ENCODE results near the gene NTN3.

NTN3 gene

DNA sequence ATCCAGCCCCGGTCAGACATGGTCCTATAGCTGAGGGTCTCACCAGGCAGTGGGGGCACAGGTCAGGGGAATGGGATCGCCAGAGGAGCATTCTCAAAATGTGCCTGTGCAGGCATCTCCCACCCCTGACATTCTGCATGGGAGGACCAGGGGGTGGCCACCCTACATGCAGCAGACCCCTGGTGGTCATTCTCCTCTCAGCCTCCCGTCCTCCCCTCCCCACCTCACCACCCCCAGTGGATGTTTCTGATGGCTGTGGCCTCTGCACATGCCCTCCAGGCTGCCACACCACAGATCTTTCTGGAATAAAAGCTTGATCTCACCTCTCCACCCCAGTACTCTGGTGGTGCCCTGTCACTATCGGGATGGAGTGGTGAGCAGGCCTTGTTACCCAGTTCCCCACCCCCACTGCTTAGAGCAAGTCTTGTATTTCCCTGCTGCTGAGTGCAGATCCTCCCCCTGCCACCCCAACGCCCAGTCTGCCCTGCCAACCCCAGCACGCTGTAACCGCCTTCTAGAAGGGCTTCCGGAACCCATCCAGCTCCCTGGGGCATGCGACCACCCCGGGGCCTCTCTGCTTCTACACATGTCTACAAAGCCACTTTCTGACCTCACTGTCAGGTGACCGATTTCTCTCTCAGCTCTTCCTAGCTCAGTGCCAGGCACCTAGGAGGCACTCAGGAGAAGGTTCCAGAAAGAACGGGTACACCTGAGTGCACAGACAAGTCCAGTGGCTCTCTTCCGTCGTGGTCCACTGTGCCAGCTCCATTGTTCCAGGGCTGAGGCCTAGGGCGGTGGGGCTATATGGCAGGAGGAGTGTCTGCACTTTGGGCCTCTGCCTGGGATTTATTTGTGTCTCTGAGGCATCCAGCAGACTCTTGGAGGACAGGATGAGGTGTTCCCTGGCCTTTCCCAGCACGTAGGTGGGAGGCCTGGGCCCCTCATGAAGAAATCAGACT is 13.1 kb downstream of the NTN3 start:
- DNase-seq (ENCODE audit: low spot score) = no peak

DNA sequence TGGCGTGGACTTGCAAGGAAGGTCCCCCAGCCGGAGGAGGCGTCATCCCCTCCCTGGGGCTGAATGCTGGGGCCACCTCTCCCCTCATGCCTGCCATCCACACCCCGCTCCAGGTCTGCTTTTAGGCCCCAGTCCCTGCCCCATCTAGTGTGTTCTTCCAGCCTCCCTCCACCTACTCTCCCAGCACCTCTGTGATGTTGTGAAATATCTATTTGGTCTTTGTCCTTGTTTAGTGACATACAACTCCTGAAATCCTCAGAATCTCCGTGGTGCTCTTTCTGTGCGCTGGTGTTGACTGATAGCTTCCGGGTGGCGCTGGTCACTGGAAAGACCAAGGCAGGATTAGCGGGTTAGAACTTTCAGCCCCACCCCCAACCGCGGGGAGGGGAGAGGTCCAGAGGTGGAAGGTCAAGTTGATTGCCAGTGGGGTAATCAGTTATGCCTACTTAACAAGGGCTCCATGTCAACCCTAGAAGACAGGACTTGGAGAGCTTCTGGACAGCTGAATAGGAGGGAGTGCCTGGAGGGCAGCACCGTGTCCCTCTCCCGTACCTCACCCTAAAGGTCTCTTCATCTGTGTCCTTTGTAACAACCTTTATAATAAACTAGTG is 13.9 kb downstream of the NTN3 start:
- no peak for DNase-seq (ENCODE audit: low spot score)
- TF ChIP-seq, protein P1, sequence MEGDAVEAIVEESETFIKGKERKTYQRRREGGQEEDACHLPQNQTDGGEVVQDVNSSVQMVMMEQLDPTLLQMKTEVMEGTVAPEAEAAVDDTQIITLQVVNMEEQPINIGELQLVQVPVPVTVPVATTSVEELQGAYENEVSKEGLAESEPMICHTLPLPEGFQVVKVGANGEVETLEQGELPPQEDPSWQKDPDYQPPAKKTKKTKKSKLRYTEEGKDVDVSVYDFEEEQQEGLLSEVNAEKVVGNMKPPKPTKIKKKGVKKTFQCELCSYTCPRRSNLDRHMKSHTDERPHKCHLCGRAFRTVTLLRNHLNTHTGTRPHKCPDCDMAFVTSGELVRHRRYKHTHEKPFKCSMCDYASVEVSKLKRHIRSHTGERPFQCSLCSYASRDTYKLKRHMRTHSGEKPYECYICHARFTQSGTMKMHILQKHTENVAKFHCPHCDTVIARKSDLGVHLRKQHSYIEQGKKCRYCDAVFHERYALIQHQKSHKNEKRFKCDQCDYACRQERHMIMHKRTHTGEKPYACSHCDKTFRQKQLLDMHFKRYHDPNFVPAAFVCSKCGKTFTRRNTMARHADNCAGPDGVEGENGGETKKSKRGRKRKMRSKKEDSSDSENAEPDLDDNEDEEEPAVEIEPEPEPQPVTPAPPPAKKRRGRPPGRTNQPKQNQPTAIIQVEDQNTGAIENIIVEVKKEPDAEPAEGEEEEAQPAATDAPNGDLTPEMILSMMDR (IDR thresholded peaks at IDR 0.05; ENCODE audit: extremely low read depth, missing control alignments) = no peak

More for the DNA sequence above, 13.1 kb downstream of the NTN3 start:
- TF ChIP-seq, protein P1 (IDR thresholded peaks at IDR 0.05; ENCODE audit: extremely low read depth, missing control alignments) = no peak

DNA sequence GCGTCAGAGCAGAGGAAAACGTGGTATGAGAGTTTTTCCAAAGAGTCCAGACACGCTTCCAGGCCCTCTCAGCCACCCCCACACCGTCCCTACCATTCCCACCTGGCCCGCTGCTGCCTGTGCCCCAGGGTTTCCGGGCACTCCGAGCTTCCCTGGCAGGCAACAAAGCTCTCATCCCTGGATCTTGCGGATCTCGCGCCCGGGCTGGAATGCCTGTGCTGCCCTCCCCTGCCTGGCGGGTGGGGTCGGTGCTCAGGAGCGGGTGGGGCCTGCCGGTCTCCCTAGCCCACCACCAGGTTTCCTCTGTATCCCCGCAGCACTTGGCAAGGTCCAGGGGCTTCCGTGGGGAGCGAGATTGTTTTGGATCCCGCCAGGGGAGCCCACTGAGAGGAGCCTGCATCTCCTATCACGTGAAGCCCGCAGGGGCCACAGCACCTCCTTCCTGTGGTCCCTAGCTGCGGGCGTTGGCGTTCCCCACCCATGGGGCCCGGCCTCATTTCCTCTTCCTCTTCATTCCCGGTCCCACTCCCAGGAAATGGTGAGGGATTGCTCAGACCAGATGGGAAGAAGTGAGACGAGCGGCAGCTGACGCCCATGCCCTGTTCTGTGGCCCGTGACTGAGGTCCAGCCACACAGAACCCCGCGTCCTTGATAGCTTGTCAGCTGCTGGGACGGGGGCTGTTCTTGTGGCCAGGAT is 14.9 kb downstream of the NTN3 start:
- no peak for DNase-seq (ENCODE audit: low spot score)
- TF ChIP-seq, protein P1 (IDR thresholded peaks at IDR 0.05; ENCODE audit: extremely low read depth, missing control alignments) = no peak

DNA sequence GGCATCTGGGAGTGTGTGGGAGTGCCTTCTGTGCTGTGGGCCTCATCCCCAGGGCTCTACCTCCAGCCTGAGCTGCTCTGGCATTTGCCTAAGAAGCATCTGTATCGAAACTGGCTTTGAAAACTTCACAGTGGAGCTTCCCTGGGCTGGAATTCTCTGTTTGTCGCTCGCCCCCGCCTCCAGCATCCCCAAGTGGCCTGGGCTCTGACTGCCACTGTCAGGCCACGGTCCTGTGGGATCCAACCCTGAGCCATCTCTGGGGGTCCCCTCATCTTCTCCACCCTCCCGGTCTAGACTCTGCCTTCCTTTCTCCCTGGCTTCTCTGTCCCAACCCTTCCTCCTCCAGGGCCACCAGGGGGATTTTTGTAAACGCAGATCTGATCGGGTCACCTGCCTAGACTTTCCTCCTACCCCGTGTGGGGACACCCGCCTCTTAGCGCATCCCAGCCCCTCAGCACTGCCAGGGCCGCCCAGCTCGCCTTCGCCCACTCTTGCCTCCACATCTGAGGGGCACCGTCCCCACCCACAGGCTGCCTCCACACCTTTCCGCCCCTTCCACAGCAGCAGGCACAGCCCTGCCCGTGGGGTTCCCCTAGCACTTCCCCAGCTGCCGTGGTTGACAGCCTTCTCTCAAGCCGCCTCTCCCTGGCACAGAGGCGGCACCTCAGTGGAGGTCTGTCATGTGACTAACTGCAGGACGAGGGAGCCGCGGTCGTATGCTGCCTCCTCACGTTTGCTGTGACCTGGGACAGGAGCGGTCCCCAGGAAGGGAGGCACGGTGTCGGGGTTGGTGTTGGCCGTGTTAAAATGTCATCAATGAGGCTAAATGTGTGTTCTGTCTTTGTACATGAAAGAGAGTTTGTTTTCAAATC is 15.8 kb downstream of the NTN3 start:
- TF ChIP-seq, protein P1 (IDR thresholded peaks at IDR 0.05; ENCODE audit: extremely low read depth, missing control alignments) = peak; percentile 40
- DNase-seq (ENCODE audit: low spot score) = peak; percentile 85

DNA sequence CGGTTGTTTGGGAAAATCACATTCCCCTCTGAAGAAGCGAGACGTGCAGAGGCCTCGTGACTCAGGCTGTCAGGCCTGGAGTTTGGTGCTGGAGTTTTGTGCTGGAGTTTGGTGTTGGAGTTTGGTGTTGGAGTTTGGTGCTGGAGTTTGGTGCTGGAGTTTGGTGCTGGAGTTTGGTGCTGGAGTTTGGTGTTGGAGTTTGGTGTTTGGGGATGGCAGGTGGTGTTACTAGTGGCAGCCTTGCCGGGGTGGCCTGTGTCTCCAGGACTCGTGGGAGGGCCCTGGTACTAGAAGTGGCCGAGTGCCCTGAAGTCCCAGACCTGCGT is 16.4 kb downstream of the NTN3 start:
- TF ChIP-seq, protein P1 (IDR thresholded peaks at IDR 0.05; ENCODE audit: extremely low read depth, missing control alignments) = no peak
- no peak for DNase-seq (ENCODE audit: low spot score)

DNA sequence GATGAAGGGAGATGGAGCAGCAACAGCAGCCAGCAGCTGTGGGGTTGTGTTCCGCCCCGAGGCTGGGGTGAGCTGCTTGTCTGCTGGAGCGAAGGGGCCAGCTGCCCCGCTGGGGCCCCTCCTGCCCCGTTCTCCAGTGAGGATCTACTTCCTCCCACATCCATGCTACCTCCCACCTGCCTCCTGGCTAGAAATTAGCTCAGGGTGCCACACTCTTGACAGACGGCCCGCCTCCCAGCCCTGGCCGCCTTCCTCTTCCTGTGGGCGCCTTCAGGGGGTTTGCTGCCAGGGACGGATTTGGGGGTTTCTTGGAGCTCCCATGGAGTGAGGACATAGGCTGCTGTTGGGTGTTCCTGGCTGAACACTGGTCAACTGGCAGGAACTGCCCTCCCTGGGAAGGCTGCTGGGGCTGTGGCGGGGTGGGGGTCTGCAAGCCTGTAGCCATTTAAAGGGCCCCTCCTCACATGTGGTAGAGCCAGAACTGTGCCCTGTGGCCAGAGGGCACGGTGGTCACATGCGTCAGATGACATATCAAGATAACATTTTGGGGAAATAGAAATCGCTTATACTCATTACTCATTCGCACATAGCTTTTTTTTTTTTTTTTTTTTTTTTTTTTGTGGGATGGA is 16.9 kb downstream of the NTN3 start:
- no peak for DNase-seq (ENCODE audit: low spot score)
- TF ChIP-seq, protein P1 (IDR thresholded peaks at IDR 0.05; ENCODE audit: extremely low read depth, missing control alignments) = no peak
